K562 treated with DMSO at 1 percent for 48 hours (cell line): ENCODE data around the gene TRPM8. TPM values are rescaled to one million over a fixed set of nuclear protein-coding genes. Genes with fewer than 3 reads are reported as not detected.

Source experiments
- total RNA-seq: library from RNA; unstranded; fragments of 300-600 nt; gene quantifications from 2 replicates; pipeline ENCODE4 v1.2.3, GENCODE V29; 2022; ENCODE audit warnings: low replicate concordance; ENCODE audit errors: extremely low read depth

TRPM8 gene
- not detected in 2 replicates for total RNA-seq

DNA sequence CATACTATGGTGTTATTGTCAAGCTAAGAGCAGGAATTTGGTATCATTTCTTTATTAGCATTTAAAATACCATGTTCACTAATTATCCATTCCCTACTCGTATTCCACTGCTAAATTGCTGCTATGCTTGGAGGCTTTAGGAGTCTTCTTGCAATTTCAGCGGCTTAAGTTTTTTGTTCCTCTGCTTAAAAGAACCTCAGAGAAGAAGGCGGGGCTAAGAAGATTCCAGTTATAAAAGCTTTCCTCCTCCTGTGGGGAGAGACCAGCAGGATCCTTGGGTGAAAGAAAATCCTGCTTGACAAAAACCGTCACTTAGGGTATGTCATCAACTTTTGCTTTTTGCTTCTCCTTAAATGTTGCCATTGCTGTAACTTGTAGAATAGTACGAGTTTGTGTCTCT lies at the start of gene TRPM8:
Gene TRPM8, plus strand, starts transcription at position 258 of the 400 bp plus-strand sequence. CDS start 9,165 bp downstream, outside the sequence.

DNA sequence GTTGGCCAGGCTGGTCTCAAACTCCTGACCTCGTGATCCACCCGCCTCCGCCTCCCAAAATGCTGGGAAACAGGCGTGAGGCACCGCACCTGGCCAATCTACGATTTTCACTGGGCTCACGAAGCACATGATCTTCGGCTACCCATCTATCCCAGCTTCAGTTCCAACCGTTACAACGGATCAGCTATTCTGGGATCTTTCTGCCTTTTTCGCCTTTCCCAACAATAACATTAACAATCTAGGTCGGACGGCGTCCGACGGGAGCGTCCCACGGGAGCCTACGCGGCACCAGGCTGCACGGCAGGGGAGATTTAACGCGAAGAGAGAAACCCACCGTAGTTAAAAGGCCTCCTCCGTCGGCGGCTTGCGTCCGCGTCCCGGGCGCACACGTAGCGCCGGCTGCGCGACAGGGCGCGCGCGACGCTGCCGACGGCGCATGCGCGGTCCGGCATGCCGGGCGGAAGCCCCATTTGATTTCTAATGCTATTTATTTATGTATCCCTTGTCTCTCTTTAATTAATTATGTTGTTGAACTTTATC lies 49.1 kb upstream of the TRPM8 start, which contains the start of gene MSL3B:
Gene MSL3B, minus strand, starts transcription at position 394 of the 540 bp plus-strand sequence.

DNA sequence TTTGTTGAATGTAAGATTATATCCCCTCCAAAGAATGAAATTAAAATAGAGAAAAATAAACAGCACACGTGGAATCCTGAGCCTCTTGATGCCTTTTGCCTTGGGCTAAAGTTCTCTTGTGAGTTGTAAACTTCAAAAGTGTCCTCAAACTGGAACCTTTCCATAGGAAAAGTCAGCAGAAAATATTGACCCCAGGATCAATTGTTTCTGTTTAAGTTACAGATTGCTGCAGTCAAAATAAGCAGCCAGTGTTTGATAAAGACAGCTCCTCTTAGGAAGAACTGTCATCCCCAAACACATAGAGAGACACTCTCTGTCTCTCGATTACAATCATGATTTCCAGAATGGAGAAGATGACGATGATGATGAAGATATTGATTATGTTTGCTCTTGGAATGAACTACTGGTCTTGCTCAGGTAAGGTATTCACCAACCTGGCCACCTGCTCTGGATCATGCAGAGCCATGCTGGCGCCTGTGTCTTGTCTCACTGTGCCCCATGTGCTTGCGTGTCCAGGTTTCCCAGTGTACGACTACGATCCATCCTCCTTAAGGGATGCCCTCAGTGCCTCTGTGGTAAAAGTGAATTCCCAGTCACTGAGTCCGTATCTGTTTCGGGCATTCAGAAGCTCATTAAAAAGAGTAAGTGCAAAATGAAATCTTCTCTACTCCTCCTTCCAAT lies 133.4 kb downstream of the TRPM8 start, which contains the start of gene SPP2:
Gene SPP2, plus strand, starts transcription at position 248 of the 681 bp plus-strand sequence. Its CDS starts 85 bp downstream, at position 333.

Other genes starting within 250 kb of the TRPM8 start
- not detected in 2 replicates for gene UGT1A9, start 245.5 kb upstream of the TRPM8 start, total RNA-seq
- not detected in 2 replicates for gene UGT1A7, start 235.5 kb upstream of the TRPM8 start, total RNA-seq
- gene UGT1A6, start 224.5 kb upstream of the TRPM8 start, total RNA-seq = not detected in 2 replicates
- gene UGT1A5, start 204.5 kb upstream of the TRPM8 start, total RNA-seq = not detected in 2 replicates
- gene UGT1A4, start 198.6 kb upstream of the TRPM8 start, total RNA-seq = not detected in 2 replicates
- not detected in 2 replicates for gene UGT1A3, start 188.3 kb upstream of the TRPM8 start, total RNA-seq
- not detected in 2 replicates for gene UGT1A1, start 157.1 kb upstream of the TRPM8 start, total RNA-seq
- gene MROH2A, start 139.0 kb upstream of the TRPM8 start, total RNA-seq = not detected in 2 replicates
- gene HJURP, start 62.8 kb upstream of the TRPM8 start, total RNA-seq = not detected in 2 replicates
- gene SPP2, start 133.3 kb downstream of the TRPM8 start, total RNA-seq = not detected in 2 replicates